ENCODE measurements around the gene BEAN1. TPM values are rescaled to one million over a fixed set of nuclear protein-coding genes. Genes with fewer than 3 reads are reported as not detected.

BEAN1 gene
- total RNA-seq, 1 experiment from 2014 or later: not detected

GRCh38 chr16:66483689-66484452 lies 56.8 kb downstream of the BEAN1 start:
- ATAC-seq: peak; percentile 85
- no peaks in the 10 kb centered on the region for H3K36me3 ChIP-seq (ENCODE audit: control insufficient read depth, insufficient read depth, low read length)
- no peaks in the 10 kb centered on the region for H3K4me1 ChIP-seq (ENCODE audit: control insufficient read depth, insufficient read depth, low read length)
- H3K4me3 ChIP-seq (ENCODE audit: low read depth in 2 of 2, low read length in 2 of 2): no peak overlapping the region
- H3K27ac ChIP-seq (ENCODE audit: low read length): no peak overlapping the region
- DNase-seq (ENCODE audit: low read depth, low spot score): peak; percentile 48
- BruUV-seq (replicated peaks): no TSS peak
- intact Hi-C loops (cut with micrococcal nuclease; ENCODE audit: unreplicated experiment) (loop anchor here (2.0 to 5.0 kb wide), 2 partner anchors 77 to 212 kb away; no protein-coding TSS in a partner anchor), in situ Hi-C loops (cut with HindIII; ENCODE audit: low pct_unique_long_range_greater_than_20kb, low sequenced_read_pairs) (no loop called here)
- TF ChIP-seq TCF7L2 (IDR thresholded peaks at IDR 0.05; ENCODE audit: low read depth, low read length) (no peak), POLR2AphosphoS5 (IDR thresholded peaks at IDR 0.05; ENCODE audit: low read depth, low read length) (no peak), CTCF (IDR thresholded peaks at IDR 0.05) (peak; percentile 93), REST (IDR thresholded peaks at IDR 0.05; ENCODE audit: insufficient read depth in 1 of 2, low read depth in 2 of 2, low read length in 1 of 2) (no peak), SIN3A (IDR thresholded peaks at IDR 0.05; ENCODE audit: borderline replicate concordance, insufficient read depth, low read depth, low read length) (no peak)
- ChIA-PET POLR2A (no interaction called here), CTCF (interaction anchor here (0.9 to 2.1 kb wide), 2 partner anchors 77 to 85 kb away, joined by 10 to 14 read pairs; no protein-coding TSS in a partner anchor)
- no peaks in the 10 kb centered on the region for H3K27me3 ChIP-seq (ENCODE audit: control insufficient read depth, insufficient read depth, low read length)
- no peaks in the 10 kb centered on the region for H3K9me3 ChIP-seq (ENCODE audit: control insufficient read depth, insufficient read depth, low read depth, low read length)

GRCh38 chr16:66484453-66485213 lies 57.5 kb downstream of the BEAN1 start:
- POLR2A ChIA-PET: interaction anchor here (0.6 kb wide), 1 partner anchor 117 kb away, joined by 3 read pairs; no protein-coding TSS in a partner anchor
- BruUV-seq (replicated peaks): no TSS peak
- Histone ChIP-seq H3K4me1 (ENCODE audit: control insufficient read depth, insufficient read depth, low read length) (no peaks in the 10 kb centered on the region), H3K27me3 (ENCODE audit: control insufficient read depth, insufficient read depth, low read length) (no peaks in the 10 kb centered on the region), H3K9me3 (ENCODE audit: control insufficient read depth, insufficient read depth, low read depth, low read length) (no peaks in the 10 kb centered on the region), H3K27ac (ENCODE audit: low read length) (no peak overlapping the region), H3K4me3 (ENCODE audit: low read depth in 2 of 2, low read length in 2 of 2) (no peak overlapping the region), H3K36me3 (ENCODE audit: control insufficient read depth, insufficient read depth, low read length) (no peaks in the 10 kb centered on the region)
- no peak for ATAC-seq
- TF ChIP-seq SIN3A (IDR thresholded peaks at IDR 0.05; ENCODE audit: borderline replicate concordance, insufficient read depth, low read depth, low read length) (no peak), REST (IDR thresholded peaks at IDR 0.05; ENCODE audit: insufficient read depth in 1 of 2, low read depth in 2 of 2, low read length in 1 of 2) (no peak), CTCF (IDR thresholded peaks at IDR 0.05) (no peak)
- intact Hi-C loops (cut with micrococcal nuclease; ENCODE audit: unreplicated experiment) (loop anchor here (5.0 kb wide), 1 partner anchor 212 kb away; no protein-coding TSS in a partner anchor), in situ Hi-C loops (cut with HindIII; ENCODE audit: low pct_unique_long_range_greater_than_20kb, low sequenced_read_pairs) (no loop called here)
- CTCF ChIA-PET: interaction anchor here (1.0 kb wide), 1 partner anchor 78 kb away, joined by 3 read pairs; no protein-coding TSS in a partner anchor
- no peak for DNase-seq (ENCODE audit: low read depth, low spot score)

Data from Panc1 (cell line).